ENCODE results near the gene ACP6. TPM values are rescaled to one million over a fixed set of nuclear protein-coding genes. Genes with fewer than 3 reads are reported as not detected.
A peak's percentile ranks its signal among the peaks of the same experiment; 100 is the strongest.

Gene ACP6
- total RNA-seq, 1 donor from 2014 or later: 6.0 TPM

GRCh38 chr1:147651466-147651865 is 18.9 kb downstream of the ACP6 start:
- no peak for DNase-seq (ENCODE audit: low spot score)

- no peak for DNase-seq (ENCODE audit: low spot score)
Observed at GRCh38 chr1:147648933-147649332, 21.4 kb downstream of the ACP6 start.

- DNase-seq (ENCODE audit: low spot score): no peak
Observed at GRCh38 chr1:147647796-147648633, 22.3 kb downstream of the ACP6 start.

- no peak for DNase-seq (ENCODE audit: low spot score)
Observed at GRCh38 chr1:147643974-147644373, 26.4 kb downstream of the ACP6 start.

GRCh38 chr1:147641695-147642592 is 28.4 kb downstream of the ACP6 start:
- peak; percentile 18 for DNase-seq (ENCODE audit: low spot score)

- no peak for DNase-seq (ENCODE audit: low spot score)
Observed at GRCh38 chr1:147641291-147641690, 29.0 kb downstream of the ACP6 start.

GRCh38 chr1:147640553-147641165 is 29.7 kb downstream of the ACP6 start:
- peak; percentile 54 for DNase-seq (ENCODE audit: low spot score)

- DNase-seq (ENCODE audit: low spot score): no peak
Observed at GRCh38 chr1:147636314-147636713, 34.0 kb downstream of the ACP6 start.

- no peak for DNase-seq (ENCODE audit: low spot score)
Observed at GRCh38 chr1:147635342-147635741, 35.0 kb downstream of the ACP6 start.

- no peak for DNase-seq (ENCODE audit: low spot score)
Observed at GRCh38 chr1:147634645-147635044, 35.7 kb downstream of the ACP6 start.

GRCh38 chr1:147633759-147634158 is 36.6 kb downstream of the ACP6 start:
- DNase-seq (ENCODE audit: low spot score): no peak

- DNase-seq (ENCODE audit: low spot score): no peak
Observed at GRCh38 chr1:147631839-147632238, 38.5 kb downstream of the ACP6 start.

- DNase-seq (ENCODE audit: low spot score): no peak
Observed at GRCh38 chr1:147630447-147630846, 39.9 kb downstream of the ACP6 start.

- no peak for DNase-seq (ENCODE audit: low spot score)
Observed at GRCh38 chr1:147630022-147630421, 40.3 kb downstream of the ACP6 start.

GRCh38 chr1:147628441-147628840 is 41.9 kb downstream of the ACP6 start:
- DNase-seq (ENCODE audit: low spot score): no peak

GRCh38 chr1:147627435-147628110 is 42.8 kb downstream of the ACP6 start:
- peak; percentile 41 for DNase-seq (ENCODE audit: low spot score)

GRCh38 chr1:147626739-147627138 is 43.6 kb downstream of the ACP6 start:
- no peak for DNase-seq (ENCODE audit: low spot score)

GRCh38 chr1:147626291-147626690 is 44.0 kb downstream of the ACP6 start:
- DNase-seq (ENCODE audit: low spot score): no peak

- DNase-seq (ENCODE audit: low spot score): no peak
Observed at GRCh38 chr1:147625362-147625995, 44.8 kb downstream of the ACP6 start.

GRCh38 chr1:147624529-147624928 is 45.8 kb downstream of the ACP6 start:
- no peak for DNase-seq (ENCODE audit: low spot score)

- no peak for DNase-seq (ENCODE audit: low spot score)
Observed at GRCh38 chr1:147624011-147624410, 46.3 kb downstream of the ACP6 start.

Data from umbilical cord (tissue), 2 donors.